Fibroblast of the conjunctiva (primary cell): ENCODE results near the gene KRT7.
"Not testable (repeated sequence)": the region's sequence is repeated elsewhere in the genome, so short reads cannot be mapped to it uniquely, and the experiment has no call there.

Experiments
- DNase-seq: peaks from one replicate; pipeline ENCODE4 v3.0.0-alpha.2; 2010; ENCODE audit warnings: low read depth

KRT7 gene

DNA sequence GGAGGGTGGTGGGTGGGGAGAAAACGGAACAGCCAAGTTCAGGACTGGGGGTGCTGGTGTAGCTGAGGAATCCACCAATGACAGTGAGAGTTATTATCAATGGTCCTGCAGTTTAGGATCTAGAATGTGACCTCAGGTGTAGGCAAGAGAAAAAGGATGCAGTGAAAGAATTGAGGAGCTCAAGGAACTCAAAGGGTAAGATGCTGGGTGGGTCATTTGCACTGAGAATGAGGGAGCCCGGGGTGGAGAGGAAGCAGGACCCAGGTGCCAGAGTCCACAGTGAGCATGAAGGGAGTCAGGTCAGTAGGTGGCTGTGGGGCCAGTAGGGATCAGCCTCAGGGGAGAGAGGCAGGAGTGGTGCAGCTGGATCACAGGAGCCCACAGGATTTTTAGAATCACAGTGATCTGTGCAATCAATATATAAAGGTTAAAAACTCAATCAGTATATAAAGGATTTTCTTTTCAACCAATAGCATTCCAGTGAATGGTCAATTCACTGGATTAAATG is 3.2 kb upstream of the KRT7 start:
- no peak for DNase-seq

DNA sequence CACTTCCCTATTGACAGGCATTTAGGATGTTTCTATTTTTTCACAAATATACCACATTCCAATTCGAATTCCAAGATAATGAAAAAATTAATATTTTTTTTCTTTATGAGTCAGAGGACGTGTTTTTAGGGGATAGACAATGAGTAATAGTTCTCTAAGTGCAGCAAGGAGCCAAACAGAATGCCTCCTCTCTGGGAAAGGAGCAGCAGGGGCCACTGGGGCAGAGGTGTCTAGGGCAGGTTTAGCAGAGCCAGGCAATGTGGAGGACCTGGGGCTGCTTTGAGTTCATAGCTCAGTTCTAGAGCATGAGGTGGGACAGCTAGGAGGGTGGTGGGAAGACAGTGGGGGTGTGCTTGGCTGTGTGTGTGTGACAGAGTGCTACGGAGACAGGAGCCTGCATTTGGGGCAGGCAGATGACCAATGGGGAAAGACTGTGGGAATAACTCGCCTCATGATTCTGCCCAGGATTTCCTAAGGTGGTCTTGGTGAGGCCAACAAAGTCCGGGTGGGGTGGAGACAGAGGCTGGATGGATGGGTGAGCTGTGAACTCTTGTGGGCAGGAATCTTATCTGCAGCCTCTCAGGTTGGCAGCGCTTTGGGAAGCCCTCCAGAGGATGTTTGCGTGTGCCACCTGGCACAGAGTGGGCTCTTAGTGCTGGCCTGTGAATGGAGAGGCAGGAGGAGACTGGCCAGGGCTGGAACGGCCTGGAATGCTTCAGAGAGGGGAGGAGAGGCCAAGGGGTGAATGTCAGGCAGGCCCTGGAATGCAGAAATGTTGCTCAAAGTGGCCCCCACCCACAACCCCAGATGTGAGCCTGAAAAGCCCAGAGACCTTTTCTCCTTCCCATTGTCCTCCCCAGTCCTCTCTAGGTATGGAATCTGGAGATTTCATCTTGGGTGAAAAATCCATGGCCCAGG is 2.4 kb upstream of the KRT7 start:
- DNase-seq: peak; percentile 51

DNA sequence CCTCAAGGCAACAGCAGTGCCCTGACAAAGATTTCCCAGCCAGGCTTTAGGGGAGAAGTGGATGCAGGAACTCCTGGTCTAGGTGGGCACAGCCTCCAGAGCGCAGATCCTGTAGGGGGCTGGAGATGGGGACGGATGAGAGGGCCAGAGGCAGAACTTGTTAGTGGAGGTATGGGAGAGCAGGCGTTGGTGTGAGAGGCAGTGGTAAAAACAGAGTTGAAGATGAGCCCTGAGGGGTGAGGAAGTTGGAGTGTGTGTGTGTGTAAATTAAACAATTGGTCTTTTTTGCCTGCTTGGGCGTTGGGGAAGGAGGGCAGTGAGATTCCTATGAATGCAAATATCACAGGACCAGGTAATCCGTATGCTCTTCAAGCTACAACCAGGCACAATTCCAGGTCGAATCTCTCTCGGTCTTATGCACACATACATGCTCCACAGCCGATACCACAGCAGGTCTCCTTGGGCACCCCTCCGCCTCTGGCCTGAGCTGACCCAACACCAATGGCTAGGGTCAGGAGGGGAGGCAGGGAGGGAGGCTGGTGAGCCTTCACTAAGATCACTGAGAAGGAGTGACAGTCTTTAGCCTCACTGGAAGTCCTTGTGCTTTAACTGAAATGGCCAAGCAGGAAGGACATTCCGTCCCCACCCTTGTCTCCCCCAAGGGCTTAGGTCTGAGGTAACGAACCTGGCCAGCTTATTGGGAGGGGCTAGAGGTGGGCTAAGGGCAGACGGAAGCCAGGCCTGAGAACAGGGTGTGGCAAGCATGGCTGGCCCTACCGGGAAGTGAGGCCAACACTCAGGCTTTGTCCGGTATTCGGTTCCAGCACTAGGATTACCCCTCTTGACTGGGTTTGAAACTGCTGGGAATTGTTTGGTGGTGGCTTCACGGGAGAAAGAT is 1.5 kb upstream of the KRT7 start:
- no peak for DNase-seq

DNA sequence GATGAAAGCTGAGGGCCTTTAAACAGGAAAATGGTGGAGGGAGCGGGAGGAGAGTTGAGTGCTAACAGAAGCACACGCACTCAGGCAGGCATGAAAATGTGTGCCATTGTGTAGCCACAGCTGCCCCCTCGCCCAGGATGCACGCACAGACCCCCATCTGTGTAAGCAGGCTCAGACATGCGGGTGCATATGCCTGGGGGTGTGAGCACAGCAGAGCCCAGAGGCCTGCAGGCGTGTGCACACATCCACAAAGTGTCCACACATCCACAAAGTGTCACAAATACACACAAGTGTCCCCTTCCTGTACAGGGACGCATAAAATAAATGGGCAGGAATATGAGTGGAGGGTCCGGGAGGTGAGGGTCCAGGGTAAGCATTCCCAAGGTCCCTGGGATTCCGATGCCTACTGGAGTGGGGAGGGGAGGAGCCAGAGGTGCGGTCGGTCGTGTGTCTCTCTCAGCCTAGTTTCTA is 805 bp upstream of the KRT7 start:
- DNase-seq: no peak

- DNase-seq: no peak
These were observed 592 bp downstream of the KRT7 start for GRCh38 chr12:52233462-52234207.

GRCh38 chr12:52234223-52234810 is 1.3 kb downstream of the KRT7 start:
- DNase-seq: no peak

DNA sequence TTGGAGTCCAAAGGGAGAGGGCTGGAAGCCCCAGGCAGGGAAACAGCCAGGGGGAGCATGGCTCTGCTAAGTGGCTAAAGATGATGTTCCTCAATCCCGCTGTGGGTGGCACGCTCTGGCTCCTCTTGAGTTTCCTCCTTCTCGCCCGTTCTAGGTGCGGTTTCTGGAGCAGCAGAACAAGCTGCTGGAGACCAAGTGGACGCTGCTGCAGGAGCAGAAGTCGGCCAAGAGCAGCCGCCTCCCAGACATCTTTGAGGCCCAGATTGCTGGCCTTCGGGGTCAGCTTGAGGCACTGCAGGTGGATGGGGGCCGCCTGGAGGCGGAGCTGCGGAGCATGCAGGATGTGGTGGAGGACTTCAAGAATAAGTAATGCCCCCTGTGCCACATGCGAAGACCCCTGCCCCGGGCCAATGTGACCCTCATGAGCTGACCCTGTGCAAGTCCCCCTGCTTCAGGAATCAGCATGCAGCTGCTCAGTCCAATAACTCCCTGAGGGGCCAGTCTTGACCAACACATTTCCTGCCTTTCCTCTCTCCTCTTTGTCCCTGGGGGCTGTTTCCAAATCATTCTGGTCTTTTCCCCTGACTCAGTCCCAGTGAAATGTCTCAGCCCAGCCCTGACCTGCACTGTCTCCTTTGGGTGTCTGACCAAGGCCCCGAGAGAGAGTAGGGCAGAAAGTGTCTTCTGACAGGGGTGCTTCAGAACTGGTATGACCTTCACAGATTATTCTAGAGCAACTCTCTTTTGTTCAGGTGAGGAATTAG is 2.1 kb downstream of the KRT7 start:
- DNase-seq: no peak

DNA sequence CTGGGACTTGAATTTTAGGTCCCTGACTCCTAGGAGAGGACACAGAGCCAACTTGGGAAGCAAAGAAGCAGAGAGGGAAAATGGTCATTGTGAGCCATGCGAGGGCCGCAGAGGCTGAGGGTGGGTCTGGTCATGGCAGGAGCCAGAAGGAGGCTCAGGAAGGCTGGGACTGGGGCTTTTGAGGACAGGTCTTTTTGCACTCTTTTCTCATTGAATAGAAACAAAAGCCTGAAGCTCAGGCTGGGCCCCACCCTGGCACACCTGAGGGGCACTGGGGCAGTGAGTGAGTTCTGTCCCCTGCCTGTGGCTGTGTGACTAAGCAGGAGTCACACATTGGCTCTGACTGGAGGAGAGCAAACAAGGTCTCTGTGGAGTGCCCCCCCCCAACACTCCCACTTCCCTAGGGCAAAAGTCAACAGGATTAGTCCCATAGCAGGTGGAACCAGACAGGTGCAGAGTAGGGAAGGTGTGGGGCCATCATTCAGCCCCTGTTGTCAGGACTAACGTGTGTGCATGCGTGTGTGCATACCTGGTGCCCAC is 2.8 kb downstream of the KRT7 start:
- no peak for DNase-seq

DNA sequence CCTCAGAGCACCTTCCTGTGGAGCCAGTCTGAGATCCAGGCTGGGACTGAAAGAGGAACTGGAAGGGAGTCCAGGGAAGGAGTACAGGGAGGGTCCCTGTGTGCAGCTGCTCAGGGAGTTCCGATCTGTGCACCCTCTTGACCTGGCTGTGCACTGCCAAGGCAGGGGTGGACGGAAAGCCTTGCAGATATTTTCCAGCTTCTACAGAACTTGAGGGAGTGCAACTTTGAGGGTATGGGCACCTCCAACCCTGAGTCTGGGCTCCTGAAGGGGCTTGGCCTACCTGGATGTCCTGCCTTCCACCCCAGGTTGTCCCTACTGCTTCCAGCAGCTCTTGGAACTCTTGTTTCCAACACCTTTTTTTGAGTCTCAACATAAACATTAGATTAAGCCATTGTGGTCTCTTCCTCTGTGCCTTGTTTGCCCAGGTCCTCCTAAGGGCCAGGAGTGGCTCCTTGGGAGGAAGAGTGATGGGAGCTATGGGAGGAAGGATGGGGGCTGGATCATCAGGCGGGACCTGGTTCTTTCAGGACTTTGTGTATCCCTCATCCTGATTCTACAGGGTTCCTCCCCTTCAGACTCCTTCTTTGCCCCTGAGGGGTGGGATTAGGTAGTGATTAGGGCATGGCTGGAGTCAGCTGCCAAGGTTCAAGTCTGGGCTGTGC is 3.5 kb downstream of the KRT7 start:
- DNase-seq: no peak

DNA sequence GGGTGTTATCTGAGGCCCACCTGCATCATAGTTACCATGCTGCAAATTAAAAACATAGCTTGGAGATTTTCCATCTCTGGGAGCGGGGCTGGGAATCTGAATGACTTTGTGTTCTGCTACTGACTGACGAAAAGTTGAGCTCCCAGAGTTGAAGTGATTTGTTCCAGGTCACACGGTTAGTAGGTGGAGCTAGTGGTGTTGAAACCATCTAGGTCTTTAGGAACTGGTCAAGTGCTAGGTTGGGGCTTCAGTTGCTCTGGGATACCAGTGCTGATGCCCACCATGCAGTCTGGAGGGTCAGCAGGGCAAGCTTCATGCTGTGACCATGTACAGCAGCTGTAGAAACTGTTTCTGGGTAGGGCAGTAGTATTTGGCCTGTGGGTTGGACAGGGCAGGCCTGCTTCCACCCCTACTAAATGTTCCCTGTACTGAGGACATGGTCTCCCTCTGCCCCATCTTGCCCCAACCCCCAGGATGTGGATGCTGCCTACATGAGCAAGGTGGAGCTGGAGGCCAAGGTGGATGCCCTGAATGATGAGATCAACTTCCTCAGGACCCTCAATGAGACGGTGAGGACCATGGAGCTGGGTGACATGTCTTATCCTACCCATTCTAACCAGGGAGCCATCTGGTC is 5.3 kb downstream of the KRT7 start:
- DNase-seq: no peak

DNA sequence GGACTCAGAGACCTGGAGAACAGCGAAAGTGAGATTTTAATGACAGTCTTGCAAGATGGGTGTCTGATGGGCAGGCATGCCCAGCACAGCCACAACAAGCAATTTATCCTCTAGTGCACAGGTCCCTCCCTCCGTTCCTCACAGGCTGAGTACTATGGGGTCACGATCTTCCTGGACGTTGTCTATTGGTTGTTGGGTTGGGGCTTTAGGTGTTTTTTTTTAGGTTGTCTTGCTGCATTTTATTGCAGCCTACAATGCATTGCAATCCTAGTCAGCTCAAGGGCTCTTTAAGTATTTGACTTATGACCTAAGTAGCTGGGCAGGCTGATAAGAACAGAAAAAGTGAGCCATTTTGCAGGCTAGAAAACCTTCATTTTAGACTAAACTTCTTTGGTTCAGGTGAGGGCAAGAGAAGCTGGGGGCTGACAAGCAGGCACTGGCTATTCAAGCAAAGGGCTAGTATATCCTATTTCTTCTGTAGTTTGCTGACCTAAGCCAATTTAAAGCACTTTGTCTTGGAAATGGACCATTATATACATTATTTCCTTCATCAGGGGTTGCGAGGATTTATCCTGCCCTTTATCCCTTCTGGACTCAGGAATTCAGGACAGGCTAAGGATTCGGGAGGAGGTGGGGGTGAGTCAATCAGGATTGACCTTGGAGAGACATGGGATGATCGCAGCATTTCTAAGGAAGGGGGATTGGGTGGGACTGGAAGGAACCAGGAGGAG is 6.0 kb downstream of the KRT7 start:
- no peak for DNase-seq

DNA sequence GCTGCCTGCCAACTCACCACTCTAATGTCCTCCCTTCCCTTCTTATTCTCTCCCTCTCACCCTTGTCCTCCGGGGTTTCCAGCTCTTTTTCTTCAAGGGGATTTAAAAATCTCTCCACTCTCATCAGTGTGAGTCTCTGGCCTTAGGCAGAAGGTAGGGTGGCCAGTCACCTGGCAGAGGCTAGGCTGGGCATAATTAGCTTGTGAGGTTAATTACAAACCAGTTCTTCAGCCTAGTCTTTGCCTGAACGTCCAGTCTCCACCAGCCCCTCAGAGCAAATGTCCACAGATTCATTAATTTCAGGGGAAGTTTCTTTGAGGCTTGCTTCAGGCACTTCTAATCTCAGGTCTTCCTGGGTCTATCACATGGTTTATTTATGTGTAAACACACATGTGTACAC is 6.7 kb downstream of the KRT7 start:
- DNase-seq: no peak

- not testable (repeated sequence) for DNase-seq
These were observed 7.2 kb downstream of the KRT7 start for GRCh38 chr12:52240247-52240646.

- no peak for DNase-seq
These were observed 8.3 kb downstream of the KRT7 start for GRCh38 chr12:52241205-52241842.

- no peak for DNase-seq
These were observed 9.6 kb downstream of the KRT7 start for GRCh38 chr12:52242442-52243258.

GRCh38 chr12:52243259-52243855 is 10.3 kb downstream of the KRT7 start:
- no peak for DNase-seq
